HepG2 (cell line): ENCODE data around the gene PCBD2. TPM values are rescaled to one million over a fixed set of nuclear protein-coding genes. Genes with fewer than 3 reads are reported as not detected.

Source experiments
- ATAC-seq: fragments of 200-7000 bp; cut with Tn5 transposase; 3 replicates; pipeline ENCODE4 v1.9.1; 2020; ENCODE audit warnings: mild to moderate bottlenecking, moderate library complexity
- BruUV-seq: library from RNA; stranded (reverse); fragments of 400-500 nt; replicated peaks from 2 replicates; lab custom pipeline; 2021; lab: Mats Ljungman, UMichigan
- CTCF ChIA-PET: fragments of 300-600 bp; formaldehyde crosslinking; extraction: SDS; loops from one replicate; lab custom pipeline; 2021; ENCODE audit warnings: low total read pairs, inconsistent platforms, low intra/inter-chr PET ratio; lab: Yijun Ruan, JAX
- POLR2A ChIA-PET: fragments of 350-600 bp; sonication (Branson Sonifier 250); formaldehyde crosslinking; loops from one replicate; lab custom pipeline; 2020; ENCODE audit warnings: antibody characterized with exemption, inconsistent platforms; lab: Yijun Ruan, JAX
- DNase-seq: peaks from one replicate; pipeline ENCODE4 v3.0.0-alpha.2; 2015; ENCODE audit warnings: low spot score
- FAIRE-seq: peaks from 3 replicates; lab custom pipeline; 2011; peaks lifted over from hg19 to GRCh38; lab: Jason Lieb, UNC
- H2AFZ ChIP-seq: one replicate; pipeline ENCODE4 v1.6.1; 2011; ENCODE audit warnings: low read length, inconsistent platforms
- H3K27ac ChIP-seq: fragments of 300-600 bp; 3 replicates; pipeline ENCODE4 v1.8.0; 2011; ENCODE audit warnings: mixed run types, mild to moderate bottlenecking, mixed read lengths, low read length, inconsistent platforms; ENCODE audit not compliant: insufficient read depth; ENCODE audit errors: extremely low read length
- H3K27me3 ChIP-seq, 2 experiments: fragments of 200-600 bp in 1 of 2; 2 replicates in 1 of 2; 3 replicates in 1 of 2; pipeline versions ENCODE4 v1.6.0 to v1.8.0; 2011; ENCODE audit warnings: low read length in 2 of 2, mild to moderate bottlenecking in 2 of 2, moderate library complexity in 2 of 2, inconsistent platforms in 1 of 2; ENCODE audit not compliant: insufficient read depth in 2 of 2, control insufficient read depth in 1 of 2
- H3K36me3 ChIP-seq, 2 experiments: fragments of 200-600 bp in 1 of 2; replicated peaks in 1 of 2; 2 replicates in 1 of 2; 3 replicates in 1 of 2; pipeline versions ENCODE4 v1.5.1 to v1.8.0; 2011; ENCODE audit warnings: low read length in 2 of 2, inconsistent platforms in 1 of 2; ENCODE audit not compliant: insufficient read depth in 2 of 2, control insufficient read depth in 1 of 2
- H3K4me1 ChIP-seq: 2 replicates; pipeline ENCODE4 v1.5.1; 2012; ENCODE audit warnings: low read length, inconsistent platforms; ENCODE audit not compliant: insufficient read depth
- H3K4me2 ChIP-seq: 2 replicates; pipeline ENCODE4 v1.6.0; 2011; ENCODE audit warnings: low read depth, low read length, inconsistent platforms
- H3K4me3 ChIP-seq, 3 experiments: fragments of 200-600 bp in 1 of 3; sonication (generic), shearing (Covaris generic) in 1 of 3; replicated peaks in 1 of 3; 2 replicates each; pipeline ENCODE4 v1.5.1; 2011 to 2016; ENCODE audit warnings: low read length in 3 of 3, inconsistent platforms in 2 of 3, low read depth in 2 of 3, mild to moderate bottlenecking in 2 of 3, control low read depth in 1 of 3, mixed read lengths in 1 of 3; ENCODE audit not compliant: insufficient read depth in 1 of 3
- H3K79me2 ChIP-seq: one replicate; pipeline ENCODE4 v1.6.1; 2011; ENCODE audit warnings: low read length, inconsistent platforms; ENCODE audit not compliant: insufficient read depth
- H3K9ac ChIP-seq: 2 replicates; pipeline ENCODE4 v1.6.0; 2011; ENCODE audit warnings: mild to moderate bottlenecking, low read depth, low read length, inconsistent platforms; ENCODE audit not compliant: insufficient read depth
- H3K9me3 ChIP-seq: 2 replicates; pipeline ENCODE4 v1.5.1; 2012; ENCODE audit warnings: mild to moderate bottlenecking, low read length
- H4K20me1 ChIP-seq: 2 replicates; pipeline ENCODE4 v1.6.0; 2011; ENCODE audit warnings: inconsistent platforms, mild to moderate bottlenecking, low read length, moderate library complexity; ENCODE audit not compliant: insufficient read depth
- ETS1 ChIP-seq: sonication (generic); formaldehyde crosslinking; IDR thresholded peaks from 2 replicates; pipeline ENCODE4 v1.4.0; 2020; ENCODE audit warnings: missing genetic modification reagents
- GATAD2A ChIP-seq: IDR thresholded peaks from 2 replicates; pipeline ENCODE4 v1.6.1; 2016
- HOXA7 ChIP-seq: sonication (generic); formaldehyde crosslinking; IDR thresholded peaks from 2 replicates; pipeline ENCODE4 v1.8.1; 2022; ENCODE audit warnings: mild to moderate bottlenecking, missing genetic modification reagents, moderate library complexity
- KMT2B ChIP-seq: IDR thresholded peaks from 2 replicates; pipeline ENCODE4 v1.6.1; 2016; ENCODE audit warnings: missing genetic modification reagents, missing compliant biosample characterization
- MBD4 ChIP-seq: IDR thresholded peaks from 2 replicates; pipeline ENCODE4 v1.6.1; 2012; ENCODE audit warnings: low read length, inconsistent platforms, borderline replicate concordance
- NR3C1 ChIP-seq: sonication (generic); formaldehyde crosslinking; IDR thresholded peaks from 2 replicates; pipeline ENCODE4 v1.4.0; 2020; ENCODE audit warnings: missing genetic modification reagents
- ZNF501 ChIP-seq: sonication (generic); formaldehyde crosslinking; IDR thresholded peaks from 2 replicates; pipeline ENCODE4 v1.5.1; 2020; ENCODE audit warnings: mild to moderate bottlenecking, moderate library complexity, missing genetic modification reagents
- ZNF720 ChIP-seq: sonication (generic); formaldehyde crosslinking; IDR thresholded peaks from 2 replicates; pipeline ENCODE4 v1.4.0; 2020; ENCODE audit warnings: missing genetic modification reagents
- WGBS: methylation state at CpG from one replicate; pipeline ENCODE4 v1.1.6; 2017; ENCODE audit warnings: low lambda C conversion rate; 5-methylcytosine and 5-hydroxymethylcytosine counted together
- in situ Hi-C: cut with HindIII; loops from 2 replicates; pipeline ENCODE4 v1.10.0; 2017; ENCODE audit warnings: low pct_unique_long_range_greater_than_20kb; ENCODE audit not compliant: extremely low pct_ligation_motif_present
- intact Hi-C: fragments of 100-400 bp; cut with micrococcal nuclease; formaldehyde crosslinking; loops from one replicate; pipeline ENCODE4 v1.10.0; 2022; ENCODE audit not compliant: unreplicated experiment
- polyA plus RNA-seq, 8 experiments: library from polyadenylated mRNA; depleted of rRNA in 3 of 8; stranded (reverse) in 7 of 8; unstranded in 1 of 8; fragments of >200 nt; fragmentation: Illumina TruSeq in 4 of 8; extraction: Trizol in 4 of 8; gene quantifications; 2 replicates each; pipeline versions ENCODE4 v1.2.1 to v1.2.3, GENCODE V29; 2011 to 2016; ENCODE audit warnings: low read depth in 4 of 8, missing spikeins in 1 of 8, mixed read lengths in 1 of 8; ENCODE audit not compliant: insufficient read depth in 1 of 8
- total RNA-seq, 5 experiments: library from RNA; depleted of rRNA; stranded (reverse); fragments of >200 nt; fragmentation: Illumina TruSeq; extraction: Trizol; gene quantifications; 2 replicates each; pipeline ENCODE4 v1.2.3, GENCODE V29; 2016; ENCODE audit warnings: low read depth in 1 of 5

Gene PCBD2
- total and polyA plus RNA-seq, 2 of the 13 experiments (the other 11 are each of a cell fraction or from before 2014, with no cell fraction given), result 5.5 to 12.0 TPM

DNA sequence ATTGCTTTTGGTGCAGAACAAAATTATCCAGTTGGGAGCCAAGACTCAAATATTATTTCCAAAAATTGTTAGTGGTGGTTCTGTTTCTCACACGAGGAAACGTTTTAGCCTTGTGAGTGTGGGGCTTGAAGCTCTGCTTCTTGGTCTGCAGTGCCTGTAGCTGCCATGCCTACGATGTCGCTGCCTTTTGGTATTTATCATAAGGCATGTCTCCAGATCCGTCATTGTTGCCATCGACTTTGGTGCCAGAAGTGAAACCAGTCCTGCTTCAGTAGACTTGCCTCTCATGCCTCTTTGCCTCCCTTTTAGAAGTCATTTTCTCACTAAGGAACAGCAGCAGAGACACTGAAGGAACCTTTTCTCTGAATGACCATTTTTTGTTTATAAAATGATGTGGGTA lies 33.1 kb downstream of the PCBD2 start (continued):
- TF ChIP-seq ETS1 (CRISPR knock-in tag), result no peak
- TF ChIP-seq ZNF501, result no peak

- POLR2A ChIA-PET, result no interaction called here
- in situ Hi-C loops (no loop called here), intact Hi-C loops (no loop called here)
- Histone ChIP-seq H3K27ac (no peak overlapping the region), H3K9me3 (no peaks in the 10 kb centered on the region), H3K4me1 (peaks cover 12% of the 10 kb centered on the region), H3K27me3 (no peaks in the 10 kb centered on the region), H3K36me3 (peaks cover 2 to 19% of the 10 kb centered on the region in 2 experiments; a peak in 2 of 5 replicates), H4K20me1 (no peaks in the 10 kb centered on the region), H3K4me2 (no peak overlapping the region), H3K79me2 (no peaks in the 10 kb centered on the region), H3K9ac (no peak overlapping the region), H2AFZ (no peak overlapping the region), H3K4me3 (no peak overlapping the region)
- DNase-seq, result no peak
- CTCF ChIA-PET, result no interaction called here
- no peak for TF ChIP-seq GATAD2A (CRISPR knock-in tag)
- TF ChIP-seq NR3C1 (CRISPR knock-in tag), result no peak
- no peak for TF ChIP-seq KMT2B (CRISPR knock-in tag)
- TF ChIP-seq MBD4, result no peak
- TF ChIP-seq ZNF720 (CRISPR knock-in tag), result no peak
- TF ChIP-seq HOXA7 (CRISPR knock-in tag), result no peak
- no peak for ATAC-seq
- no peak for FAIRE-seq
- 93% methylated on average over 1 of the region's 1 CpG for WGBS
- no TSS peak for BruUV-seq
These were observed 34.6 kb downstream of the PCBD2 start for GRCh38 chr5:134939500-134939899.
